Measurements from ENCODE around the gene VWF. TPM values are rescaled to one million over a fixed set of nuclear protein-coding genes. Genes with fewer than 3 reads are reported as not detected.

Gene VWF
- total RNA-seq, 3 donors from 2014 or later = 0.33 to 0.71 (median 0.58) TPM

Other genes with a start within 250 kb of the VWF start
- gene ANO2, start 179.4 kb downstream of the VWF start, total RNA-seq = not detected
- gene CD9, start 75.7 kb upstream of the VWF start, total RNA-seq = 1 to 10 TPM; 1.6 to 3.2 (median 3.0) TPM
- gene PLEKHG6, start 186.0 kb upstream of the VWF start, total RNA-seq = not detected
- 10 to 100 TPM; 28.0 to 34.5 (median 33.0) TPM for gene TNFRSF1A, start 217.4 kb upstream of the VWF start, total RNA-seq

Data from activated T-cell treated with anti-CD3 and anti-CD28 coated beads, Interleukin-2, amount 50 U/mL, for 4 hours (primary cell).